HG03571 (cell line): ENCODE results near the gene NUCB2.
"Not testable (repeated sequence)": the region's sequence is repeated elsewhere in the genome, so short reads cannot be mapped to it uniquely, and the experiment has no call there.

Source experiments
- ATAC-seq: cut with Tn5 transposase; IDR thresholded peaks from one replicate; pipeline ENCODE4 v1.9.1; 2021; ENCODE audit not compliant: unreplicated experiment

NUCB2 gene

GRCh38 chr11:17268500-17268899 lies 8.0 kb upstream of the NUCB2 start:
- not testable (repeated sequence) for ATAC-seq

- no peak for ATAC-seq
Measured at GRCh38 chr11:17268902-17269301, 7.6 kb upstream of the NUCB2 start.

- no peak for ATAC-seq
Measured at GRCh38 chr11:17272801-17273200, 3.7 kb upstream of the NUCB2 start.

DNA sequence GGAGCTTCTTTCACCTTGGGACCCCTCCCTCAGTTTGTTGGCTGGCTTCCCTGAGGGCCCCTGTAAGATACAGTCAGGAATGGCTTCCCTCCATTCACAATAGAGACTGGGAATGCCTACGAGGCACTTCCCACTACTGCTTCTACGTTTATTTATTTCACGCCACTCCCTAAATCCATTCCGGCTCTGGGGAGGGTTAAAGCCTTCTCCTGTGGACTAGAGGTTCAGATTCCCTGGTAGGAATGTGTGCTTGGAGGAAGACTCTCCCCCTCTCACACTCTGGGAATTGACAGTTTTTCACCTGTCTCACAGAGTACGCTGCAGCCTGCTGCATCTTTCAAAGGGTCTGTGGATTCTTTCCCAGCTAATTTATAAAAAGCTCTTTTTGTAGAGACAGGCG lies 3.3 kb upstream of the NUCB2 start:
- ATAC-seq: no peak

DNA sequence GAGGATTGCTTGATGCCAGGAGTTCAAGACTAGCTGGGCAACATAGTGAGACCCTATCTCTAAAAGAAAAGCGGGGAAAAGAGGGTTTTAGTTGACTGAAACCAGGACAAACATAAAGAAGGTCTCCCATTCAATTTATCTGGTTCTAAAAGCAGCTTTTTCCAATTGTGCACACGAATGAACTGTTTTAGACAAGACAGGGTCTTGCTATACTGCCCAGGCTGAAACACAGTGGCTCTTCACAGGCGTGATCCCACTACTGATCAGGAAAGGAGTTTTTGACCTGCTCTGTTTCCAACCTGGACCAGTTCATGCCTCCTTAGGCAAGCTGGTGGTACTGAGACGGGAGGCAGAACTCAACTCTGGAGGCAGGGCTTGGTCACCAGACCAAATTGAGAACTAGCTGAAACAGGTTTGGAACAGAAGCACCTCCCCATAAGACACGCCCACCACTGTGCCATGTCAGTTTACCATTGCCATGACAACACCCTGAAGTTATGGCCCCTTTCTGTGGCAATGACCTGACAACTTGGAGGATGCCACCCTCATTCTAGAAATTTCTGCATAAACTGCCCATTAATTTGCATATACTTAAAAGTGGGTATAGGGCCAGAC lies 2.8 kb upstream of the NUCB2 start:
- no peak for ATAC-seq

DNA sequence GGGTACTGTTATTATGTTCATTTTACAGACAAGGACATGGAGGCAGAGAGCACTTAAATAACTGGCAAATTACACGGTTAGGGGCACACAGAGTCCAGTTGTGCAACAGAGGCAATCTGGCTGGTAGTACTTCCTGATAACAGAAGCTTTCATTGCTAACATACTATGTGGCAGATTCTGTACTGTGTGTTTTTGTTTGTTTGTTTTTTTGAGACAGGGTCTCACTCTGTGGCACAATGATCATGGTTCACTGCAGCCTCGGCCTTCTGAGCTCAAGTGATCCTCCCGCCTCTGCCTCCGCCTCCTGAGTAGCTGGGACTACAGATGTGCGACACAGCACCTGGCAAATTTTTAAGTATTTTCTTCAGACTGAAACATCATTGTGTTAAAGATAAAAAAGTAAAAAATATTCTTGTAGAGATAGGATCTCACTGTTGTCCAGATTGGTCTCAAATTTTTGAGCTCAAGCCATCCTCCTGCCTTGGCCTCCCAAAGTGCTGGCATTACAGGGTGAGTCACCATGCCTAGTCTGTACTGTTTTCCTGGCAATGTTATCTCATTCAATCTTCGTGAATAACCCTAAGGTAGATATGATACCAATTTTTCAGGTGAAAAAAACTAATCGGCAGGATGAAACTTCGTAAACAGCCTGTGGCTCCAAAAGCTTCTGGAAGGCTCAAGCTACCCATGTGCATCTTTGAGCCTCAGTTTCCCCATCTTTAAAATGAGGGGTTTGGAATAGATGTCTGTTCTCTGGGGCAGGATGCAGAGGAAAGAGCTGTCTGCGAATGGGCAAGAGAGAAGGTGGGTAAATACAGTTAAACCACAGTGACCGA lies 921 bp upstream of the NUCB2 start:
- ATAC-seq: no peak

DNA sequence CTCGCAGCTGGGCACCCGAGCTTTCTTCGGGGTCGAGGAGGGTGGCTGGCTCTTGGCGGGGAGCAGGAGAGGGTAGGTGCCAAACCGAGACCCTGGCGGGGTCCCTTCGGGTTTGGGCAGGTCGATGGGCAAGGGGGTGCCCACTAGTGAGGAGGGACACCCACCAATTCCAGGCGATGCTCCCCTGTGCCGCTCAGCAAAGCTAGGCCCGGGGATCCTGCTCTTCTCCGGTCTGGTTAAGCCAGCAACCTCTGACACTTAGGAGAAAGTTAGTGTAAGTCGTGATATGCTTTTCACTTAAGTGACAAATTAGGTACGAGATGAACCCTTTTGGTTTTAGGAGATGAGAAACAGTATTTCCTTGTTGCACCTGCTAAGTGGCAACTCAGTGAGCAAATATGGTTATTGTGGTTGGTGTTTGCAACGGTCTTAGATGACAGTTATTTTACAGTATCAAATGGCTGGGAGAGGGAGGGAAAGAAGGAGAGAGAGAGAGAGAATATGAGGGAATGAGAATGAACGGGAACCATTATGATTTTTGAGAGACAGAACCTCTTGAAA lies 565 bp downstream of the NUCB2 start:
- ATAC-seq: peak; percentile 15

GRCh38 chr11:17280494-17281127 lies 4.1 kb downstream of the NUCB2 start:
- ATAC-seq: no peak

DNA sequence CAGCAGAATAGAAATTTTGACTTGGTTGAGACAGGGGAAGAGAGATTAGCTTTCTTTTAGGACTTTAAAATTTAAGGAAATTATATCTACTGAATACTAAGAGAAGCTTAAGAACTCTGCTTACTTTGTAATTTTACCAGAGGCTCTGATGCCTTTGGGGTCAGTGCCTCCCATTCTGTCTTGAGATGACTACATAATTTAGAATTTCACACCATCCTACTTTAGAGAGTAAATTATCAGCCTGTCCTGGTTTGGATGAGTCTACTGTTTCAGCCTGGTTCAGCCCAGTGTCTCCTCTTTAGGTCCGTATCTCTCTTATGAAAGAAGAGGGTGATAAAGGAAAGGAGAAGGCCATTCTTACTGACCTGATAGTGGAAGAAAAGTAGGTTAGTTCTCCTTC lies 9.8 kb downstream of the NUCB2 start:
- ATAC-seq: no peak

- no peak for ATAC-seq
Measured at GRCh38 chr11:17287058-17287457, 10.5 kb downstream of the NUCB2 start.

DNA sequence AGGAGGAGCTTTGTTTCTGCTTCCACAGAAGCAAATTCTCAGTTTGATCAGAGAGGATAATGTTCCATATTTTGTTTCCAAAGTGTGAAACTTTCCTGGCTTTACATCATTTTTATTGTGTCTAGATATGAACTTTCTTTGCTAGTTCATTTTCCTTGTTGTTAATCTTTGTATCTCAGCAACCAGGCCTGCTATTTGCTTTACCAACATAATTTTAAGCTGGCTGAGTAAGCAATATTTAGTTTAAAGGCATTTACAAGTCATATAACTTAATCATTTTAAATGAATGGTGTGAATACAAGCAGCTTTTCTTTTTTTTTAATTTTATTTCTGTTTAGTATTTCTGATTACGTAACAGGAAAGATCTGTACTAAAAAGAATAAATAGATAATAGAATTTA lies 15.2 kb downstream of the NUCB2 start:
- no peak for ATAC-seq

- ATAC-seq: no peak
Measured at GRCh38 chr11:17293311-17293710, 16.8 kb downstream of the NUCB2 start.

DNA sequence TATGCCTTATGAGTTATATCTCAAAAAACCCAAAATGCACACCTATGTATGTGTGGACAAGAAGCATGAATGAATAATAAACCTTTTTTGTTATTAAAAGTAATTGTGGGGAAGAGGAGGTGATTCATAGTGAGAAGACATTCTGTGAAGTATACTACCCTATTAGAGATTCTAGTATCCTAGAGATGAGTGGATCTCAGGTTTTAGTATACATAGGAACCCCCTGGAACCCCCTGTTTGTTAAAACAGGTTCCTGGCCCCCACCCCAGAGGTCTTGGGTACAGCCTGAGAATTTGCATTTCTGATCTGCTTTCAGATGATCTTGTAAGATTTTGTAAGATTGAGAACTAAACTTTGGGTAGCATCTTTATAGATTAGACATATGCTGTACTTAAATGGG lies 17.5 kb downstream of the NUCB2 start:
- ATAC-seq: no peak

GRCh38 chr11:17296852-17297559 lies 20.5 kb downstream of the NUCB2 start:
- no peak for ATAC-seq

DNA sequence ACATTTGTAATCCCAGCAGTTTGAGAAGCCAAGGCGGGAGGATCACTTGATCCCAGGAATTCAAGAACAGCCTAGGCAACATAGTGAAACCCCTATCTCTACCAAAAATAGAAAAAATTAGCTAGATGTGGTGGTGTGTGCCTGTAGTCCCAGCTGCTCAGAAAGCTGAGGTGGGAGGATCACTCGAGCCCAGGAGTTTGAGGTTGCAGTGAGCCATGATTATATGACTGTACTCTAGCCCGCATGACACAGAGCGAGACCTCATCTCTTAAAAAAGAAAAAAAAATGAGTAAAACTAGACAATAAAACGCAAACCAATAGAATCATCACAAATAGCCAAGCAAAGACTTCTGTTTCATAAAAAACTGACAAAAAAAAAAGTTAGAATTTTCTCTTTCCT lies 21.8 kb downstream of the NUCB2 start:
- peak; percentile 73 for ATAC-seq

DNA sequence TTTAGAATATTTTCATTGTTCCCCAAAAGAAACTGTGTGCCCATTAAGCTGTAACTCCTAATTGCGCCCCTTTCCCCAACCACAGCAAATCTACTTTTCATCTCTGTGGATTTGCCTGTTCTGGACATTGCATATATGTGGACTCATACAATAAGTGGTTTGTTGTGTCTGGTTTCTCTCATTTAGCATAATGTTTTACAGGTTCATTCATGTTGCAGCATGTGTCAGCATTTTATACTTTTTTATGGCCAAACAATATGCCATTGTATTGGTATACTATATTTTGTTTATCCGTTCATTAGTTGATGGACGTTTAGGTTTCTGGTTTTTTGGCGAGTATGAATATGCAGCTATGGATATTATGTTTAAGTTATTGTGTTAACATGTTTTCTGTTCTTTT lies 23.8 kb downstream of the NUCB2 start:
- ATAC-seq: no peak

DNA sequence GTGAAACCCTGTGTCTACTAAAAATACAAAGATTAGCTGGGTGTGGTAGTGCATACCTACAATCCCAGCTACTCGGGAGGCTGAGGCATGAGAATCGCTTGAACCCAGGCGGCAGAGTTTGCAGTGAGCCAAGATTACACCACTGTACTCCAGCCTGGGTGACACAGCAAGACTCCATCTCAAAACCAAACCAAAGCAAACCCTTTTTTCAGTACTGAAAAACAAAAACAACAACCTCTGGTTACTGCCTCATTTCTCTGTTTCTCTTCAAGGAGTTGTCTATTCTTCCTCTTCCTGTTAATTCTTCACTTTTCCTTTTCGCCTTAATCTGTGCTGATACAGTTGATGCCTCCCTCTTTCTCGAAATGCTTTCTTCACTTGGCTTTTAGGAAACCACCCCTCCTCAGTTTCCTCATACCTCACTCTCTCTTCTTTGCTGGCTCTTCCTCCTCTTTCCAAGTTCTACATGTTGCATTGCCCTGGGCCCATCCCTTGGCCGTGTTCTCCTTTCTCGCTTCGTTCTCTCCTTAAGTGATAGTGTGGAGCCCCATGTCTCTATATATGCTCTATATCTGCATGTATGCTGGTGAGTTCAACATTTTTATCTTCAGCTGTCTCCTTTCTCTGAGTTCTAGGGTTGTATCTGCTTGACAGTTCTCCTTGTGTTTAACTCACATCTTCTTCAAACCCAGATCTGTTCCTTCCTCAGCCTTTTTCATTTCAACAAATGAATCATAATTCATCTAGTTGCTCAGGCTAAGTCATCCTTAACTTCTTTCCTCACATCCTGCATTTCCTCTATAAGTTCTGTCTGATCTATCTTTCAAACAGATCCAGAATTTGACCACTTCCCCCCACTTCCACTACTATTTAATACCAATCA lies 37.1 kb downstream of the NUCB2 start:
- ATAC-seq: no peak

DNA sequence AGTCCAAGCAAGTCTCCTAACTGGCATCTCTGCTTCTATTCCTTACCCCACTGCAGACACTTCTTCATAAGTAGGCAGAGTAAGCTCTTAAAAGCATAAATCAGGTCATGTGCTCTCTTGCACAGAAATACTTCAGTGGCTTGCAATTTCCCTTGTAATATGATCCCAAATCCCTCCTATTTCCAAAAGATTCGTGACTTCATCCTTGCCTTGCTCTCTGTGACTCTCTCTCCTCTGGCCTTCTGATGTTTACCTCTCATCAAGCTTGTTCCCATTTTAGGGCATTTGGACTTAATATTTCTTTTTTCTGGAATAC lies 37.7 kb downstream of the NUCB2 start:
- ATAC-seq: no peak

DNA sequence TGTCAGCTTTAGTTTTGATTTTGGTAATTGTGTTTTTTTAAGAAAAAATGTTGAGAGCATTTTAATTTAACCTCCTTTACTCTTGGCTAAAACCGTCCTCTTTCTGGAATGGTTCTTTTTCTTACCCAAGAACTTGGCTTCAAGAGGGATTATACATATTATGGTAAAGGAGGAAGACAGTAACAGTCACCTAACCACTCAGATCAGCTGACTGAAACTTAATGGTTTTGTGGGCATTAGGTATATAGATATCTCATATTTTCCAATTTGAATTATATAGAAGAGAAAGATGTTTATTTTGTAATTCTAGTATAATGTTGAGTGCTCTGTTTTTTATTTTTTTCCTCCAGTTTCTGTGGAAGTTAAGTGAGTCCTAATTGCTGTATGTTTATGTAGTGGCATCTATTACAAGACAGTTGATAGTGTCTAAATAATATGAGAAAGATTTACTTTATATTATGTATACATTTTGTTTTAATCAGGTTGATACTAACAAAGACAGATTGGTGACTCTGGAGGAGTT lies 38.4 kb downstream of the NUCB2 start:
- no peak for ATAC-seq

GRCh38 chr11:17328871-17329494 lies 52.4 kb downstream of the NUCB2 start:
- ATAC-seq: no peak
